Right lobe of liver (tissue), 4 donors: ENCODE data around the gene HELZ2.

Source experiments
- CTCF ChIP-seq, 4 donors: fragments of 200-600 bp in 3 of 4; fragments of 450-650 bp in 1 of 4; IDR thresholded peaks; one replicate each; pipeline versions ENCODE4 v1.5.1 to v1.8.0; 2016 to 2022; ENCODE audit warnings: antibody characterized with exemption in 4 of 4, mild to moderate bottlenecking in 2 of 4
- POLR2A ChIP-seq: fragments of 450-650 bp; IDR thresholded peaks from one replicate; pipeline ENCODE4 v1.6.1; 2017; ENCODE audit warnings: antibody characterized with exemption, mild to moderate bottlenecking
- donor health status: DM: no; HTN: no; CAD: no.
- donor health status: DM: no; HTN: no; CAD: no.
- donor health status: DM: no; HTN: yes; CAD: no.

GRCh38 chr20:63570281-63571086 is 3.6 kb downstream of the HELZ2 start:
- TF ChIP-seq CTCF (IDR thresholded peaks at IDR 0.05) (no peak), POLR2A (no peak)
